DMS153 treated with DMSO at 0.1 percent for 48 hours (cell line): ENCODE data around the gene AKAP13.

Experiments used
- DNase-seq: peaks from one replicate; lab custom pipeline; 2025; ENCODE audit not compliant: unreplicated experiment; lab: John Stamatoyannopoulos, UW

The AKAP13 gene

GRCh38 chr15:85749261-85750151, 369.1 kb downstream of the AKAP13 start:
- no peak for DNase-seq

- DNase-seq: no peak
Measured at GRCh38 chr15:85750319-85751290, 370.2 kb downstream of the AKAP13 start.

- no peak for DNase-seq
Measured at GRCh38 chr15:85751291-85752123, 371.1 kb downstream of the AKAP13 start.

GRCh38 chr15:85752124-85752475, 371.7 kb downstream of the AKAP13 start:
- no peak for DNase-seq

DNA sequence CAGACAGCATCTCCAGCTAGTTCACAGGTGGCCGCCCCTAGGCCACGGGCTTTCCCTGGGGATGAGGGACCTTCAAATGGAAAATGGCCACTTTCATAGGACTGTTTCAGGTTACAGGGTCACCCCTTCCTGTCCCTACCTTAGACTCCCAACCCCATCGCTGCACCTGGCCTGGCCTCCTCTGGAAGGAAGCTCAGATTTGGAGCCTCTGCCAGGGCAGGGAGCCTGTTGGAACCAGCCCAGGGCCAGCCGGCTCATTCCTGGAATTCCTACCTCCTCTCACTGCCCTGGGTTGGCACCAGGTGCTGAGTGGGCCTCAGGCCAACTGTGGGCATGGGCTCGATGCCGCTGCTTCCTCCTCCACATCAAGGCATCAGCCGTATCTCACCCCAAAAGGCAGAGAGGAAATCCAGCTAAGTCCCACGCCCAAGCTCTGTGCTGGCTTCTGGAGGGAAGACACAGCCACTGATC, 372.1 kb downstream of the AKAP13 start:
- DNase-seq: no peak

GRCh38 chr15:85753261-85753660, 372.9 kb downstream of the AKAP13 start:
- DNase-seq: no peak

DNA sequence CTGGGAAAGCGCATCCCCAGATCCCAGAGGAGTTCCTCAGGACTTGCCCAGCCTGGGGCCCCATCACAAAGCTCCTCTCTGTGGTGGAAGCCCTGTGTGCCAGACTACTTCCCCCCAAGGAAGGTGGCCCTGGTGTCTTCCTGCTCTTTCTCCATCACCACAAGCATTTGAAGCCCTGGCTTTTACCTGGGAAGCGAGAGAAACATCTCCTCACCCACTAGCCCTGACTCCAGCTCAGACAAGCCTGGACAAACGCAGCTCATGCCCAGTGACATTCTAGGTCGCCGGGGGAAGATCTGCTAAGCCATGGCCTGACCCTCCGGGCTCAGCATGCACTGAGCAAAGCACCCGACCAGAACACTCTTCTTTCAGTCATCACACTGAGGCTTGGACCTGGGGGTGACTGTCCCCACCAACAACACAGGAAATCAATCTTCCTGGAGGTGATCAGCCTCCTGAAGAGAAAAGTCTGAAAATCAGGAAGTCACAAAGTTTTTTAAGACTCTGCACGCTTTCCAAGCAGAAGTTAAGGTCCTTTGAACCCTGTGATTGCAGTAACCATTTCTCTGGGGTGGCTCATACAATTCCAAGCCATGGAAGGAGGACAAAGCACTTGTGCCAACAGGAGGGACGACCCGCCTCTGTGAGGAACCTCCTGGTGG, 373.5 kb downstream of the AKAP13 start:
- no peak for DNase-seq

- no peak for DNase-seq
Measured at GRCh38 chr15:85754989-85755388, 374.6 kb downstream of the AKAP13 start.

- DNase-seq: no peak
Measured at GRCh38 chr15:85755471-85755870, 375.1 kb downstream of the AKAP13 start.

- no peak for DNase-seq
Measured at GRCh38 chr15:85755942-85756341, 375.5 kb downstream of the AKAP13 start.

- no peak for DNase-seq
Measured at GRCh38 chr15:85756411-85757072, 376.1 kb downstream of the AKAP13 start.

DNA sequence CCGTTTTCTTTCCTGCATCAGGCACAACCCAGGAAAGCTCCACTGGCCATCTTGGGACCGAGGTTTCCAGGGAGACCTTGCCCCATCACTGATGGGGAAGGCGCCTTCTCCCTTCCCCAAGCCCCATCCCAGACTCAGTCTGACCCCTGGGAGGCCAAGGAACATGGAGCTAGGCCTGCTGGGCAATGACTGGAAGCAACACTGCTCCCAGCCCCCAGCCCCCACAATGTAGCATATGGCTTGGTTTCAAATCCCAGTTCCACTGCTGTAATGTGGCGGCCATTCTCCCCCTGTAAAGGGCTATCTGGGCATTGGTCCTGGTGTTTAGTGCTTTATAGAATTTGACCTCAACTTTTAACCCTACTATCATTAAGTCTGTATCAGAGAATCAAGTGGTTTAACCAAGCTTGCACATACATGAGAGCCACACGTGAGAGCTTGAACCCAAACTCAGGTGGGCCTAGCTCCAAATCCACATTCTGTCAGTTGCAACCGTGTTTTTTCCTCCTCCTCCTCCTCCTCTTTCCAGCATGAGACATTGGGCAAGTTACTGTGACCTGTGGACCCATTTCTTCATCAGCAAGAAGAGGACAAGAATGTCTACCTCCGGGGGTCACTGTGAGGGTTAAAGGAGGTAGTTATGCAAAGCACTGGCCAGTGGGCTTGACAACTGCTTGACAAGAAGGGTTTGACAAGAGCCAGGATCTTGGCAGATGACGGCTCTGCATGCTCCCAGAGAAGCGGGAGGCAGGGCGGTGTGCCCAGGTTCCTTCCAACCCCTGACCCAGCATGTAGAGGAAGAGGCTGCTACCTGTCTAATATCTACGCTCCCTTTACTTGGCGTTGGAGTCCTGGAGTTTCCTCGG, 376.9 kb downstream of the AKAP13 start:
- no peak for DNase-seq

DNA sequence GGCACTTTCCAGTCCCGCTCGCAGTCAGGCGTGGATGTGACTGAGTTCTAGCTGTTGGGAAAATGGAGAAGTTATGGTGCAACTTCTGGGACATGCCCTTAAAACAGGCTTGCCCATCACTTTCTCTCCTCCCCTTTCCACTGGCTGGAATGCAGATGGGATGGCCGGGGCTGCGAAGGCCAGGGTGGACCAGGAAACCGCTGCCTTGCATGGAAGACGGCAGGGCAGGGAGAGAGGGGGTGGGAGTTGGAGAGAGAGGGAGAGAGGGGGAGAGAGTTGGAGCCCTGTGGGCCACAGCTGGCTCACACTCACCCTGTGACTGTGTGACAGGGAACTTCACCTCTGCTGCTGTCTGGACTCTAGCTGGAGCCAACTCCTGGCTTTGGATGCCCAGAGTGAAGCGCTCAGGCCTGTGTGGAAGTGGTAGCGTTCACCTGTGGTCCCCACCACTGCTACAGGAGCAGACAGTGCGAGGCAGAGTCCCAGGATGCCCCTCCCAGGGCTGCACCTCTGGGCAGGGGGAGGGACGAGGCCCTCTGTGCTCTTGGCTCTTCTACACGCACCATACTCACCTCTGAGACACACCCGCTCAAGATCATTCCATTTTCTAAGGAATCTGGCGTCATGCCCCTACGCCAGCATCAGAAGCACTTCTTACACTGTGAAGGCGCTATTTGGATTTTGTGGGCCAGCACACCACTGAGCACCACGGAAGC, 377.7 kb downstream of the AKAP13 start:
- DNase-seq: no peak

GRCh38 chr15:85758655-85758978, 378.2 kb downstream of the AKAP13 start:
- DNase-seq: no peak

DNA sequence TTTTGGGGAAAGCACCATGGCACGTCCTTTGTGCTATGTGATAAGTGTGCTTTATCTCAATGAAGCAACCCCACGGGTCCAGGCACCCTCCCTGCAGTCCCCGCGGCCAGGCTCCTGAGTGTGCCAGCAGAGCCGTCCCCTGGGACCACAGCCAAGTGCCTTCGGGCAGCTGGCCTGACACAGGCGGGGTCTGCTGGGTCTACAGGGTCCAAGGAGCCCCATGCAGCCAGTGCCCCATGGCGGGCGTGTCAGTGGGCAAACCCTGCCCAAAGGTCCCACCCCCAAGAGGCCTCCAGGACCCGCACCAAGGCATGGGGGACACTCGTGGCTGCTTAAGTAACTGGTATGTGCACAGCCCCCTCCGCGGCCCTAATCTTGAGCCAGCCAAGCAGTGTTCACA, 379.0 kb downstream of the AKAP13 start:
- no peak for DNase-seq

- DNase-seq: no peak
Measured at GRCh38 chr15:85760049-85760448, 379.6 kb downstream of the AKAP13 start.

DNA sequence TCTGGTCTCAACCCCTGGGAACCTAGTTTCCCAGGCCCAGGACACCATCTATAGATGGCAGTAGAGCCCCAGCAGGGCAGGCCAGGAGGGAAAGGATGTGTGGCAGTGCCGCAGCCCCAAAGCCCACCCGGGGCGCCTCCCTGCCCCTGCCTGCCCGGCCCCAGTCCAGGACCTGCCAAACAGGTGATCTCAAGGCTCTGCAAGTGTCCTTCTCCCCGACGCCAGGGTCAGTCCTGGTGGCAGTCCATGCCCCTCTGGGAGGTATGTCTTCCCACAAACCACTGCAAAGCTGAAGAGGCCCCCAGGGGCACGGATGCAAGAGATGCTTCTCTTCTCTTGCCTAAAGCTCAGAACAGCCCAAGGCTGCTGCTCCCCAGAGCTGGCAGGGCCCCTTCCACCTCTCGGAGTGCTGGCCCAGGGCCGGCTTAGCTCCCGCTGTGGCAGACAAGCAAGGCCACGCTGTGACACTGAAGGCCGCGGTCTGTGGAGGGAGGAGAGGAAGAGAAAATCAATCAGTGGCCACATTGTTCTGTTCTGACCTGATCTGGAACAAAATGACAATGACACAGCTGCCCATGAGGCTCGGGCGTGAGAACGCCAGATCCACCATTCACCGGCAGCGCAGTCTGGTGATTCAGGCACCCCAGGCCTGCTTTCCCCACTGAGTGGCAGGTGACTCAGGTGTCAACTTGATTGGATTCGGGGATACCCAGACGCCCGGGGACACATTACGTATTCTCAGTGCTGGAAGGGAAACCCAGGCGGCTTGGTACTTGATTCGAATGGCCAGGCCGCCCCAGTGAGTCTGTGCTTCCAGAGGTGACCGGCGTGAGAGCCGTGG, 380.3 kb downstream of the AKAP13 start:
- no peak for DNase-seq
